SK-N-MC (cell line): ENCODE data around the gene CENPQ.

ENCODE experiments used
- DNase-seq: peaks from one replicate; pipeline ENCODE4 v3.0.0-alpha.2; 2011; ENCODE audit warnings: low read depth, low spot score
- H3K27ac ChIP-seq: fragments of 200-600 bp; sonication (generic); 2 replicates; pipeline ENCODE4 v1.5.1; 2016; ENCODE audit warnings: mixed run types
- H3K36me3 ChIP-seq: fragments of 200-600 bp; sonication (generic); 2 replicates; pipeline ENCODE4 v1.6.1; 2017; ENCODE audit warnings: antibody characterized with exemption, low read length, mixed read lengths; ENCODE audit not compliant: insufficient read depth
- H3K4me3 ChIP-seq: fragments of 200-600 bp; sonication (generic); 2 replicates; pipeline ENCODE4 v1.5.1; 2016
- H3K9ac ChIP-seq: fragments of 200-600 bp; sonication (generic); 2 replicates; pipeline ENCODE4 v1.8.0; 2017; ENCODE audit warnings: mixed run types, mixed read lengths; ENCODE audit not compliant: insufficient read length
- H3K9me3 ChIP-seq: fragments of 200-600 bp; sonication (generic); 2 replicates; pipeline ENCODE4 v1.6.1; 2017; ENCODE audit warnings: low read depth, mild to moderate bottlenecking, antibody characterized with exemption, low read length, moderate library complexity, mixed read lengths
- EZH2 ChIP-seq: fragments of 200-600 bp; sonication (generic); IDR thresholded peaks from one replicate; pipeline ENCODE4 v1.6.1; 2017; ENCODE audit warnings: antibody characterized with exemption
- FOXP2 ChIP-seq: optimal IDR thresholded peaks from 2 replicates; pipeline ENCODE3; 2011; ENCODE audit warnings: mild to moderate bottlenecking, moderate library complexity; ENCODE audit not compliant: insufficient read depth; ENCODE audit errors: extremely low read length, control extremely low read depth
- POLR2AphosphoS5 ChIP-seq: IDR thresholded peaks from 2 replicates; pipeline ENCODE4 v1.6.1; 2012; ENCODE audit warnings: mild to moderate bottlenecking, low read depth, low read length, borderline replicate concordance

CENPQ gene

DNA sequence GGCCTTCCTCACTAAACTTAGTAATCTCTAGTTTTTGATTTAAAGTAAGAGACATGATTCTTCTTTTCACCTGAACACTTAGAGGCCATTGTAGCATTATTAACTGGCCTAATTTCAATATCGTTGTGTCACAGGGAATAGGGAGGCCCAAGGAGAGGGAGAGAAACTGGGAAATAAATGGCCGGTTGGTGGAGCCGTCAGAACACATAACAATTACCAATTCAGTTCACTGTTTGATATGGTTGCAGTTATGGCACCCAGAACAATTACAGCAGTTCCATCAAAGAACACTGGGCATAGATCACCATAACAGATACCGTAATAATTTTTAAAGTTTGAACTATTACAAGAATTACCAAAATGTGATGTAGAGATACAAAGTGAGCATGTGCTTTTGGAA lies 27.5 kb downstream of the CENPQ start:
- H3K36me3 ChIP-seq, result peaks cover 60% of the 10 kb centered on the region
- DNase-seq, result no peak
- no peak for TF ChIP-seq POLR2AphosphoS5
- TF ChIP-seq EZH2, result no peak
- no peak for TF ChIP-seq FOXP2
- H3K9me3 ChIP-seq, result no peaks in the 10 kb centered on the region
- H3K4me3 ChIP-seq, result no peak overlapping the region
- no peak overlapping the region for H3K27ac ChIP-seq
- H3K9ac ChIP-seq, result no peak overlapping the region

DNA sequence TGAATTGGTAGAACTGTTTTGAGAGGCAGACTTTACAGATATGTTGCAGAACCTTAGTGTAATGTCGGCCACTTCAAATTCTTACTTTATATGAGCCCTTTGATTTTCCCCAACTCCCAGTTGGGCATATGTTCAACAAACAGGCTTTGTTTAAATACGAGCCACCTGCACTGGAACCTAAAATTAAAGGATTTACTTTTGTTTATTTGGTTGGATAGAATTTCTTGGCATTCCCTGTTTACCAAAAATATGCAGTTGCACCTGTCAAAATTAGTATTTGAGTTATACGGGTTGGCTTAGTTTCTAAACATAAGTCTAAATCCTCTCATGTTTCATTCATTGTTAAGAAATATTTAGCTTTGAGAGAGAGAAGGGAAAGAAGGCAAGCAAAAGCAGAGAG lies 34.1 kb downstream of the CENPQ start:
- DNase-seq, result no peak
- Histone ChIP-seq H3K36me3 (peaks cover 17% of the 10 kb centered on the region), H3K27ac (no peak overlapping the region), H3K9me3 (no peaks in the 10 kb centered on the region), H3K9ac (no peak overlapping the region), H3K4me3 (no peak overlapping the region)
- TF ChIP-seq EZH2 (no peak), POLR2AphosphoS5 (no peak), FOXP2 (no peak)

DNA sequence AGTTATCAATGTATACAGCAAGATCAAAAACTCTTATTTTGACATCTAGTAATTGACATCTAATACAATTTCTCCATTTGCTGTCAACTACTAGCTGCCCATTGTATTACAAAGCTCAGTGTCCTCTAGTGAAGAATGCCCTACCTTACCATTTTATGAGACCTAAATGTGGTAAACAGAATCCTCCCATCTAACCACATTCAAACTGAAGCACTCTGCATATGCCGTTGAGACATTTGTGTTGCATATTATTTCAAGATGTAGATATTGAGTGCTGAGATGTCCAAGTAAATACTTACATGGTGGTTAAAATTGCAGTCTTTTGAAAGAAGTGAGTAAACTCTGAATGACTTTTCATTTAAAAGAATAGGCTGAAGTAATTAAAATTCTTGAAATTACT lies 36.0 kb downstream of the CENPQ start:
- Histone ChIP-seq H3K9ac (no peak overlapping the region), H3K4me3 (no peak overlapping the region), H3K9me3 (no peaks in the 10 kb centered on the region), H3K36me3 (peaks cover 2% of the 10 kb centered on the region), H3K27ac (no peak overlapping the region)
- no peak for DNase-seq
- TF ChIP-seq FOXP2, result no peak
- TF ChIP-seq EZH2, result no peak
- TF ChIP-seq POLR2AphosphoS5, result no peak

DNA sequence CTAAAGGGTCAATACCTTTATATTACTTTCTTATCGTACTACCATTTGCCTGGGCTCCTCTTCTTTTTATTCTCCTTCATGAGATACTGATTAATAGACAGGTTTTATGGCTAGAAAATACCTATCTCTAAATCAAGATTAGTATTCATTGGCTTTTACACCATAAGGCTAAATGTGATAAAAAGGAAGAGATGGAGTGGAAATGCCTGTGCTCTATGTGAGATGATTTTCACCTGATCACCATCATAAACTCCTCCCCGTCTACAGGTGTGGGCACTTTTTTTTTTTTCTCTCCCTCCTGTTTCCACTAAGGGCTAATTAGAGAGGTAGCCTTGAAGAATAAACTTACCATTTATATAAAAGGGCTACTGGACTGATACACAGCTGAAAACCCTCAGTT lies 36.5 kb downstream of the CENPQ start, which contains the start of gene GLYATL3:
TSS of gene GLYATL3 (plus strand) at position 301 of the 400 bp plus-strand sequence. CDS start 12,068 bp downstream, outside the sequence.
- no peak for DNase-seq
- H3K36me3 ChIP-seq, result no peaks in the 10 kb centered on the region
- no peak within 1 kb of the TSS for H3K9ac ChIP-seq
- H3K9me3 ChIP-seq, result no peaks in the 10 kb centered on the region
- no peak within 1 kb of the TSS for H3K27ac ChIP-seq
- TF ChIP-seq EZH2 (no peak), FOXP2 (no peak), POLR2AphosphoS5 (no peak)
- no peak within 1 kb of the TSS for H3K4me3 ChIP-seq

DNA sequence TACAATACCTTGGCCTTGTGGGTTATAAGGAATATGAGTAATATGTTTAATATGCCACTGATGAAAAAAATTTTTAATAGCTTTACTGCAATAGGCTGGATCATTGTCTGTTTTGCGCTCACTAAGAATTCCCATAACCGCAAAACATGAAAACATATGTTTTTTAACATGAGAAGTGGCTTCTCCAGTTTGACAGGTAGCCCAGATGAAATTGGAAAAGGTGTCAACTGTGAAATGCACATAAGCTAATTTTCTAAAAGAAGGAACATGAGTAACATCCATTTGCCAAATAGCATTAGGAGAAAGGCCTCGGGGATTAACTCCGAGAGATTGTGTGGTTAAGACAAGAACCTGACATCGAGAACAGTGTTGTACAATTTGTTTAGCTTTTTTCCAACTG lies 41.5 kb downstream of the CENPQ start:
- no peak overlapping the region for H3K4me3 ChIP-seq
- H3K9me3 ChIP-seq, result no peaks in the 10 kb centered on the region
- no peak for DNase-seq
- no peak for TF ChIP-seq POLR2AphosphoS5
- TF ChIP-seq FOXP2, result no peak
- no peak overlapping the region for H3K9ac ChIP-seq
- H3K27ac ChIP-seq, result no peak overlapping the region
- no peaks in the 10 kb centered on the region for H3K36me3 ChIP-seq

DNA sequence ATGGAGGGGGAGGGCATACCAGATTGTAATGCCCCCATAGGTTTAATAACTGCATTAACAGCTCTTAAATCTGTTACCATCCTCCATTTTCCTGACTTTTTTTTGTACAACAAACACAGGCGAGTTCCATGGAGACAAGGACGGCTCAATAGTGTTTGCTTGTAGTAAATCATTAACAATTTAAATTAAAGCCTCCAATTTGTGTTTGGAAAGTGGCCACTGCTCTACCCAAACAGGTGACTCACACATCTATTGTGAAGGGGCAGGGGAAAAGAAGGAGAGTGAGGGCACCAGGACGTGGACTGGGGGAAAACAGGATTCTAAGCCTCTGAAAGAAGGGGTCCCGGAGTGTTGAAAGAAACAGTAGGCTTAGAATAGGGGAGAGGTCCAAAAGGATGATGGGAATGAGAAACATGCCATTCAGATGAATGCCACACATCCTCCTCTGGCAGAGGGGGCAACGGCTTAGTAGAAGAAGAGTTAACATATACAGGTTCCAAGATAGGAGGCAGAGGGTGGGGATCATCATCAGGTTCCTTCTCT lies 43.5 kb downstream of the CENPQ start:
- no peaks in the 10 kb centered on the region for H3K9me3 ChIP-seq
- H3K36me3 ChIP-seq, result no peaks in the 10 kb centered on the region
- no peak overlapping the region for H3K9ac ChIP-seq
- DNase-seq, result no peak
- no peak overlapping the region for H3K4me3 ChIP-seq
- no peak overlapping the region for H3K27ac ChIP-seq
- TF ChIP-seq FOXP2 (no peak), EZH2 (no peak), POLR2AphosphoS5 (no peak)

DNA sequence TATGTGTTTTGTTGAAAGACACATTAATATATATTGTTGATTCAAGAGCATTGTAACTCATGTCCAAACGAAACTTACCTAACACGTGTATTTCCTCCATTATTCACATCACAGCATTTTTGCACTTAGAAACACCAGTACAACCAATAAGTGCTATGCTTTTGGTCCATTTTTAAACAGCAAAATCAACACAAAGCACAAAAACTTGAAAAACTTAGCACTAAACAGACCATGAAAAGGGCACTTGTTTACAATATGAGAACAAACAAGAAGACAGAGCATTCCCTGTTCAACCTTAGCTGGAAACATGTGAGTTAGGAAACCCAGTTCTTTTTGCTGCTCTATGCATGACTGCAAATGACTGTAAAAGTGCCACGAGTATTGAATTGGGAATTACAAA lies 46.2 kb downstream of the CENPQ start:
- H3K9ac ChIP-seq, result no peak overlapping the region
- no peak for TF ChIP-seq EZH2
- no peak for TF ChIP-seq POLR2AphosphoS5
- TF ChIP-seq FOXP2, result no peak
- no peaks in the 10 kb centered on the region for H3K36me3 ChIP-seq
- no peaks in the 10 kb centered on the region for H3K9me3 ChIP-seq
- no peak for DNase-seq
- no peak overlapping the region for H3K27ac ChIP-seq
- H3K4me3 ChIP-seq, result no peak overlapping the region

DNA sequence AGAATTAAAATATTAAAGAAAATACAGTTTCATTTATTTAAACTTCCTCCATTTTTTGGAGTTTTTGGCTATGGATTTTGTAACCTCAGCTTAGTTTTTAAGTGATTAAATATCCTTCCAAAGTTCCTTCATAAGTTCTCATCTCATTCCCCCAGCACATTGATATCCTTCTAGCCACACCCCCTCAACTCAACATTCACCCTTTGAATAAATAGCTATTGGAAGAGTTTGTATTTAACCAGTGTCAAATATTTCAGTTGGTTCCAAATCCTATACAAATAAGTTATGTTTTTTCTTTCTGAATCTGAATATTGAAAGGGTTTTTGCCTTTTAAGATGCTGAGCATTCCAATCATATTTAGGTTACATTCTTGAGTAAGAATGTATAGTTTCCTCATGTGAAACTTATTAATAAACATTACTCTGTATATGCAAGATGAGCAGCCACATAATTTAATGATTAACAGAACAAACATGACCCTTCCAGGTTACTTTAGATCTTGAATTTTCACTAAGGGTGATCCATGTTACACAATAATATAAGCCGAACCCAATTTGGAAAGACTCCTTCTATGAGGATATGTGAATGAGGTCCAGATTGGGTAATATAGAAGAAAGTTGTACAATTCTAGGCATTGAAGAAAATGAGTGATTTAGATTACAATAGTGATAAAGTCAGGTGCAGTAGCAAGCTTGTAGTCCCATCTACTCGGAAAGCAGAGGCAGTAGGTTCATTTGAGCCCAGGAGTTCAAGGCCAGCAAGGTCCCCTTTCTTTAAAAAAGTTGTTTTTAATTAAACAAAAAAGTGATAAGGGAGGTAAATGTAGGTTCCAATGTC lies 50.2 kb downstream of the CENPQ start:
- DNase-seq, result no peak
- H3K4me3 ChIP-seq, result no peak overlapping the region
- TF ChIP-seq FOXP2 (no peak), POLR2AphosphoS5 (no peak), EZH2 (no peak)
- H3K27ac ChIP-seq, result peak overlapping the region; percentile 57
- no peaks in the 10 kb centered on the region for H3K9me3 ChIP-seq
- no peaks in the 10 kb centered on the region for H3K36me3 ChIP-seq
- H3K9ac ChIP-seq, result no peak overlapping the region
